Activated CD8-positive, alpha-beta T cell treated with anti-CD3 and anti-CD28 coated beads for 36 hours (primary cell): ENCODE data around the gene TMPRSS13. TPM values are rescaled to one million over a fixed set of nuclear protein-coding genes. Genes with fewer than 3 reads are reported as not detected.

Source experiments
- ATAC-seq: fragments of 200-7000 bp; cut with Tn5 transposase; one replicate; pipeline ENCODE4 v1.10.0; 2021; ENCODE audit warnings: mild to moderate bottlenecking, moderate library complexity
- CTCF ChIA-PET: fragments of 350-600 bp; sonication (Branson Sonifier 250); formaldehyde crosslinking; loops from one replicate; lab custom pipeline; 2021; ENCODE audit warnings: antibody characterized with exemption; lab: Charles Lee
- POLR2A ChIA-PET: fragments of 350-600 bp; sonication (Branson Sonifier 250); formaldehyde crosslinking; loops from one replicate; lab custom pipeline; 2021; ENCODE audit warnings: antibody characterized with exemption; lab: Charles Lee
- DNase-seq: peaks from one replicate; pipeline ENCODE4 v3.0.0-alpha.2; 2020
- H3K27ac Mint-ChIP-seq: one replicate; pipeline ENCODE4 v1.8.0; 2021; ENCODE audit warnings: mild to moderate bottlenecking, mixed read lengths
- H3K27me3 Mint-ChIP-seq: one replicate; pipeline ENCODE4 v1.8.0; 2021; ENCODE audit warnings: mixed read lengths
- H3K36me3 Mint-ChIP-seq: one replicate; pipeline ENCODE4 v1.8.0; 2021; ENCODE audit warnings: low read depth, mixed read lengths
- H3K4me1 Mint-ChIP-seq: one replicate; pipeline ENCODE4 v1.8.0; 2021; ENCODE audit warnings: low read depth, mixed read lengths
- H3K4me3 Mint-ChIP-seq: one replicate; pipeline ENCODE4 v1.8.0; 2021; ENCODE audit warnings: mild to moderate bottlenecking, moderate library complexity, mixed read lengths
- H3K9me3 Mint-ChIP-seq: one replicate; pipeline ENCODE4 v1.8.0; 2021; ENCODE audit warnings: mixed read lengths
- intact Hi-C: fragments of 100-400 bp; cut with micrococcal nuclease; formaldehyde crosslinking; loops from one replicate; pipeline ENCODE4 v1.10.0; 2022
- total RNA-seq, 2 experiments: library from RNA; stranded (reverse); gene quantifications; one replicate each; pipeline ENCODE4 v1.2.3, GENCODE V29; 2021
- TF ChIP-seq, protein P1 (sequence below): fragments of 200-600 bp; IDR thresholded peaks from one replicate; pipeline ENCODE4 v1.8.0; 2022; ENCODE audit warnings: antibody characterized with exemption, mild to moderate bottlenecking

TMPRSS13 gene
- total RNA-seq, 2 experiments from 2014 or later: 3.5 to 4.7 TPM

DNA sequence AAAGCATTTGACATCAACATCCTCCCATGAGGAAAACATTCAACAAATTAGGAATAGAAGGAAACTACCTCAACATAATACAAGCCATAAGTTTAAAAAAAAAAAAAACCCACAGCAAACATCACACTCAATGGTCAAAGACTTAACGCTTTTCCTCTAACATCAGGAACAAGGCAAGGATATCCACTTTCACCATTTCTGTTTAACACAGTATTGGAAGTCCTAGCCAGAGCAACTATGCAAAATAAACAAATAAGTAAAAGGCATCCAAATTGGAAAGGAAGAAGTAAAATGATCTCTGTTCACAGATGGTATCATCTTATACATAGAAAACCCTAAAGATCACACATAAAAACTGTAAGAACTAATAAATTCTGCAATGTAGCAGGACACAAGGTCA, 65.8 kb downstream of the TMPRSS13 start:
- H3K36me3 Mint-ChIP-seq: no peaks in the 10 kb centered on the region
- H3K27me3 Mint-ChIP-seq: no peaks in the 10 kb centered on the region
- no peak overlapping the region for H3K27ac Mint-ChIP-seq
- DNase-seq (no peak), ATAC-seq (no peak)
- H3K4me3 Mint-ChIP-seq: no peak overlapping the region
- POLR2A ChIA-PET: no interaction called here
- H3K4me1 Mint-ChIP-seq: peaks cover 3% of the 10 kb centered on the region
- intact Hi-C loops: no loop called here
- CTCF ChIA-PET: interaction anchor here (0.9 to 1.0 kb wide), 2 partner anchors 84 kb away, joined by 3 read pairs; no protein-coding TSS in a partner anchor
- TF ChIP-seq, protein P1, sequence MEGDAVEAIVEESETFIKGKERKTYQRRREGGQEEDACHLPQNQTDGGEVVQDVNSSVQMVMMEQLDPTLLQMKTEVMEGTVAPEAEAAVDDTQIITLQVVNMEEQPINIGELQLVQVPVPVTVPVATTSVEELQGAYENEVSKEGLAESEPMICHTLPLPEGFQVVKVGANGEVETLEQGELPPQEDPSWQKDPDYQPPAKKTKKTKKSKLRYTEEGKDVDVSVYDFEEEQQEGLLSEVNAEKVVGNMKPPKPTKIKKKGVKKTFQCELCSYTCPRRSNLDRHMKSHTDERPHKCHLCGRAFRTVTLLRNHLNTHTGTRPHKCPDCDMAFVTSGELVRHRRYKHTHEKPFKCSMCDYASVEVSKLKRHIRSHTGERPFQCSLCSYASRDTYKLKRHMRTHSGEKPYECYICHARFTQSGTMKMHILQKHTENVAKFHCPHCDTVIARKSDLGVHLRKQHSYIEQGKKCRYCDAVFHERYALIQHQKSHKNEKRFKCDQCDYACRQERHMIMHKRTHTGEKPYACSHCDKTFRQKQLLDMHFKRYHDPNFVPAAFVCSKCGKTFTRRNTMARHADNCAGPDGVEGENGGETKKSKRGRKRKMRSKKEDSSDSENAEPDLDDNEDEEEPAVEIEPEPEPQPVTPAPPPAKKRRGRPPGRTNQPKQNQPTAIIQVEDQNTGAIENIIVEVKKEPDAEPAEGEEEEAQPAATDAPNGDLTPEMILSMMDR: no peak
- H3K9me3 Mint-ChIP-seq: no peaks in the 10 kb centered on the region

GRCh38 chr11:117862753-117863152, 66.4 kb downstream of the TMPRSS13 start:
- TF ChIP-seq, protein P1: no peak
- ATAC-seq: no peak
- Mint-ChIP-seq H3K36me3 (no peaks in the 10 kb centered on the region), H3K9me3 (no peaks in the 10 kb centered on the region), H3K4me3 (no peak overlapping the region), H3K27me3 (no peaks in the 10 kb centered on the region), H3K27ac (no peak overlapping the region), H3K4me1 (peaks cover 3% of the 10 kb centered on the region)
- intact Hi-C loops: no loop called here
- no peak for DNase-seq
- POLR2A ChIA-PET: no interaction called here
- CTCF ChIA-PET: interaction anchor here (1.0 kb wide), 1 partner anchor 84 kb away, joined by 3 read pairs; no protein-coding TSS in a partner anchor

DNA sequence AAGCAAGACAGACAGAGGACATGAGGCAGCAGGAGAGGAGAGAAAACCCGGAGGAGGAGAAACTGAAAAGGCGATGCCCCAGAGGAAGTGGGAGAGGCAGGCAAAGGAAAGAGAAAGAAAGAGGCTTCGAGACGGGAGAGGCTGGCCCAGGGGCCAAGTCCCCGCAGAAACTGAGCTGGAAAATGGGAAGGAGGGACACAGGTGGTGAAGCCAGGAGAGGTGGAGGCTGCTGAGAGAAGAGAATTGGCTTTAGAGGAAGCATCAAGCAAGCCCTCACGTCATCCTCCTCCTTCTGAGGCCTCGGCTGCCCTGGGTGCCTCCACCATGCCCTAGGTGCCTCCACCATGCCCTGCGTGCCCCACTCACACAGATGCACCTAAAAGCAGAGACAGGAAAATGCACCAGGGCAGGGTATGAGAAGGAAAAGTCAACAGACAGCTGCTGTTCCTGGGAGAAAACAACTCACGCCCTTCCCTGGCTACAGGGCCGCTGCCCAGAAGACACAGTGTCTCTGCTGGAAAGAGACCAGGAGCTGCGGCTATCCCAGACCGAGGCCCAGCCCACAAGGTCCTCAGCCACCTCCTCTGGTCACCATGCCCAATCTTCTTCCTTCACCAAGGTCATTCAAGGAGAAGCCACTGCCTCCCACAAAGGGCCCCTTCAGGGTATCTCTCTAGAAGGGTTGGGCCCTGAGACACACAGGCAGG, 67.0 kb downstream of the TMPRSS13 start:
- CTCF ChIA-PET: interaction anchor here (0.7 to 2.6 kb wide), 5 partner anchors 17 to 85 kb away, joined by 3 to 10 read pairs (median 6); no protein-coding TSS in a partner anchor
- no peak overlapping the region for H3K4me3 Mint-ChIP-seq

GRCh38 chr11:117861151-117862018, 67.8 kb downstream of the TMPRSS13 start:
- H3K27me3 Mint-ChIP-seq: peaks cover 2% of the 10 kb centered on the region
- TF ChIP-seq, protein P1: no peak
- POLR2A ChIA-PET: interaction anchor here (1.5 kb wide), 1 partner anchor 10 kb away, joined by 5 read pairs; no protein-coding TSS in a partner anchor
- no peaks in the 10 kb centered on the region for H3K36me3 Mint-ChIP-seq
- ATAC-seq (no peak), DNase-seq (no peak)
- CTCF ChIA-PET: interaction anchor here (0.7 to 2.6 kb wide), 6 partner anchors 16 to 192 kb away, joined by 3 to 10 read pairs (median 6); no protein-coding TSS in a partner anchor
- peak overlapping the region; percentile 3 for H3K27ac Mint-ChIP-seq
- intact Hi-C loops: no loop called here
- H3K9me3 Mint-ChIP-seq: no peaks in the 10 kb centered on the region
- H3K4me3 Mint-ChIP-seq: no peak overlapping the region
- H3K4me1 Mint-ChIP-seq: peaks cover 3% of the 10 kb centered on the region

More for the DNA sequence above, 67.0 kb downstream of the TMPRSS13 start:
- DNase-seq (no peak), ATAC-seq (no peak)
- Mint-ChIP-seq H3K27ac (no peak overlapping the region), H3K27me3 (peaks cover under 1% of the 10 kb centered on the region), H3K9me3 (no peaks in the 10 kb centered on the region), H3K36me3 (no peaks in the 10 kb centered on the region), H3K4me1 (peaks cover 3% of the 10 kb centered on the region)
- intact Hi-C loops: no loop called here
- POLR2A ChIA-PET: interaction anchor here (1.5 kb wide), 1 partner anchor 10 kb away, joined by 5 read pairs; no protein-coding TSS in a partner anchor
- TF ChIP-seq, protein P1: no peak
